ENCODE data around the gene SUCLG2.
A peak's percentile ranks its signal among the peaks of the same experiment; 100 is the strongest.

The SUCLG2 gene

GRCh38 chr3:67535006-67535405, 119.4 kb downstream of the SUCLG2 start:
- no peak for TF ChIP-seq CTCF (IDR thresholded peaks at IDR 0.05; ENCODE audit: low read depth, low read length, missing control alignments)
- in situ Hi-C loops (cut with HindIII; ENCODE audit: low sequenced_read_pairs): no loop called here
- no peak for DNase-seq (ENCODE audit: low read depth)
- no peak overlapping the region for H3K4me3 ChIP-seq (ENCODE audit: low read depth, low read length)

GRCh38 chr3:67534594-67534993, 119.8 kb downstream of the SUCLG2 start:
- DNase-seq (ENCODE audit: low read depth): no peak
- TF ChIP-seq CTCF (IDR thresholded peaks at IDR 0.05; ENCODE audit: low read depth, low read length, missing control alignments): no peak
- no peak overlapping the region for H3K4me3 ChIP-seq (ENCODE audit: low read depth, low read length)
- in situ Hi-C loops (cut with HindIII; ENCODE audit: low sequenced_read_pairs): no loop called here

- H3K4me3 ChIP-seq (ENCODE audit: low read depth, low read length): no peak overlapping the region
- DNase-seq (ENCODE audit: low read depth): no peak
- in situ Hi-C loops (cut with HindIII; ENCODE audit: low sequenced_read_pairs): no loop called here
- TF ChIP-seq CTCF (IDR thresholded peaks at IDR 0.05; ENCODE audit: low read depth, low read length, missing control alignments): no peak
These were observed 123.0 kb downstream of the SUCLG2 start for GRCh38 chr3:67531181-67532101.

GRCh38 chr3:67529915-67530314, 124.5 kb downstream of the SUCLG2 start:
- DNase-seq (ENCODE audit: low read depth): no peak
- no peak for TF ChIP-seq CTCF (IDR thresholded peaks at IDR 0.05; ENCODE audit: low read depth, low read length, missing control alignments)
- in situ Hi-C loops (cut with HindIII; ENCODE audit: low sequenced_read_pairs): no loop called here
- no peak overlapping the region for H3K4me3 ChIP-seq (ENCODE audit: low read depth, low read length)

- no peak overlapping the region for H3K4me3 ChIP-seq (ENCODE audit: low read depth, low read length)
- TF ChIP-seq CTCF (IDR thresholded peaks at IDR 0.05; ENCODE audit: low read depth, low read length, missing control alignments): no peak
- DNase-seq (ENCODE audit: low read depth): no peak
- in situ Hi-C loops (cut with HindIII; ENCODE audit: low sequenced_read_pairs): no loop called here
These were observed 125.1 kb downstream of the SUCLG2 start for GRCh38 chr3:67529337-67529736.

GRCh38 chr3:67526246-67526645, 128.2 kb downstream of the SUCLG2 start:
- in situ Hi-C loops (cut with HindIII; ENCODE audit: low sequenced_read_pairs): no loop called here
- H3K4me3 ChIP-seq (ENCODE audit: low read depth, low read length): no peak overlapping the region
- peak; percentile 97 for DNase-seq (ENCODE audit: low read depth)
- no peak for TF ChIP-seq CTCF (IDR thresholded peaks at IDR 0.05; ENCODE audit: low read depth, low read length, missing control alignments)
